GM19023 (cell line): ENCODE measurements around the gene ZCCHC7.

Experiments used
- ATAC-seq: cut with Tn5 transposase; IDR thresholded peaks from one replicate; pipeline ENCODE4 v1.9.1; 2021; ENCODE audit warnings: mild to moderate bottlenecking, moderate library complexity; ENCODE audit not compliant: unreplicated experiment

ZCCHC7 gene

DNA sequence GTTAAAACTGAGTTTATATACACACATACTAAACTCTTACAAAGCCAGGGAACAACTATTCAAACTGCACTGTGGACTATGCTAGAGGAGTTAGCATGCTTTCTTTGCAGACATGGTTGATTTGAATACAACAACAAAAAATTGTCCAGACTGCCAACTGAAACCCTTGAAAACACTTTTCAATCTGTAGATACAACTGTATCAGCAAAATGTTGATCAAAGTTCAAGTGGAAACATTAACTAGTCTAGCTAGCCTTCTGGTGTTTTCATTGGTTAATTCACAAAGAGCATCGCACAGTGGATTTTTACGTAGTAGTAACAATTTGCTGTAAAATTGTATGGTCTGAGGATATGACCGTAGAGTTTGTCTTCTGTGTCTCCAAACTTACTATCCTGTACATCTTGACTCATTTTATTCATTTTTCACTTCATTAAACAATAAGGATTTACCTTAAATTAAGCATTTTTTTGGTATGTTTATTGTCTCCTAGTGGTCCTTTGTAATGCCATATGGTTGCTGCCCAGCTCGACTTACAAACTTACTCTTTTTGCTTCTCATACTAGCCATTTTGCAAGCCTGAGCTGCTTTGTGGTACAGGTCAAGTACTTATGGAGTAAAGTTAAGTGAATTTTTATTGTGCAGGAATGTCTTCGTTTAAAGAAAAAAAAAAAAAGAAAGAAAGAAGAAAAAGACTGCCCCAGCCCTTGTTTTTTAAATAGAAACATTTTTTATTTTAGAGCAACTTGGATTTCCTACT, 123.4 kb downstream of the ZCCHC7 start:
- ATAC-seq = no peak

DNA sequence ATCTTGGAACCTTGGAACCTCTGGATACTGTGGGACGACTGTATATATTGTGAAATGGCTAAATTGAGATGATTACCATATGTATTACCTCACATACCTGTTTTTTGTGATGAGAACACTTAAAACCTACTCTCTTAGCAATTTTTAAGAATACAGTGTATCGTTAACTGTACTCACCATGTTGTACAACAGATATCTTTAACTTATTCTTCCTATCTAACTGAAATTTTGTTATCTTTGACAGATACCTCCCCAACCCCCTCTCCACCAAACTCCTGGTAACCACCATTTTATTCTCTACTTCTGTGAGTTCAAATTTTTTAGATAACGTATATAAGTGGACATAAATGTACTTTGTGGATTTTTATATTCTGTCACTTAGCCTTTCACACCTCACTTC, 126.5 kb downstream of the ZCCHC7 start:
- ATAC-seq = no peak

DNA sequence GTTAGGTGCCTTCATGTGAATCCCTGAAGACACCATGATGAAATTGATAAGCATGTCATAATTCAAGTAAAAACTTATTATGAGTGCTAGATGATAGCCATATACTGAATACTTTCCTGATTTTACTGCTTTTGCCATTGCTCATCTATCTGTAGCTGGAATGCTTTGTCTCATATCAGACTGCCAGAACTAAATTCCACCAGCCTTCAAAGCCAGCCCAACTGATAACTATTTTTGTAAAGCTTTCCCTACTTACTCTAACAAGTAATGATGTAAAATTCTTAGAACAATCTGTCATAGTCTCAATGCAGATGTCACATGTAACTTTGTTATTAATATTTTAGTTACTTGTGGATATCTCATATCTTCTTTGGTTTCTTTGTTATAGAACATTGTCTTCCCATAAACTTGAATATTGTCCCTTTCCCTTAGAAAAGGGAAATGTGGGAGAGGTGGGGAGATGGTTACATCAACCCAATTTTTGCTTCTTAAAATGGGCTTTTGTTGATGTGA, 128.3 kb downstream of the ZCCHC7 start:
- no peak for ATAC-seq

DNA sequence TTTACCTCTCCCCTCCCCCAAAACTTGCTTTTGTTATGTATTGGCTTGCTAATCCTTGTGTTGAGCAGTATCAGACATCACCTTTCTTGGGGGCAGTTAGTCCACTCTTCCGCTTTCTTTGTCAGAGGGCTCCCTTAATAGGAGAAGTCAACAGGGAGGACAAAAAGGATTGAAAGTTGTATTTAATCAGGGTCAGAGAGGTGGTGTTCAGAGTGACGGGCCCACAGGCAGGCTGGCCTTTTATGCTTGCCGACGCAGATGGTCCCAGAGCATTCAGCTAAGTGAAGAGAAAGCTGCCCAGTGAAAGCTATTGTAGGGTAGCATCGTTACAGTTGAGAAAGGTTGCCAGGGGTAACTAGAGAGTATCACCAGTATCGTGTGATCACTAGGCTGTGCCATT, 131.1 kb downstream of the ZCCHC7 start:
- ATAC-seq = no peak

DNA sequence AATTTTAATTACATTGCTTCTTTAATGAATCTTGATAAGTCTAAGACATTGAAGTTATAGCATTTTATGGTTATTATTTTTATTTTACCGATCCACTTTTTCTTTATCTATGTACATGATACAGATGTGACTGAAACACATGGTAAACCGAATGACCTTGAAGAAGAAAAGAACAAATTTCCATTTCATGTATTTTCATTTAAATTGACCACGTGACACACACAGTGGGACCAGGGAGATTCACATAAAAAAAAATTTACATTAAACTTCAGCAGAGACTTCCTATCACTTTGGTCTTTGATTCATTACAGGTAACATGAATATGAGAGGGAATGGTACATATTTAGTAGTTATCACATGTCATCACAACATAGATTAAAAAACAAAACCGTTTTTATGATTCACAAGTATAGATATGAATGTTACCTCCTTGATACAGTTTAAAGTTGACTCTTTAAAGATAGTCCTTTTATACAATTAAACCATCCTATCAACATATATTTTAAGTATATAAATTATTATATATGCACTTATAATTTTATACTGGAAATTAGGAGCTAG, 133.1 kb downstream of the ZCCHC7 start:
- no peak for ATAC-seq

DNA sequence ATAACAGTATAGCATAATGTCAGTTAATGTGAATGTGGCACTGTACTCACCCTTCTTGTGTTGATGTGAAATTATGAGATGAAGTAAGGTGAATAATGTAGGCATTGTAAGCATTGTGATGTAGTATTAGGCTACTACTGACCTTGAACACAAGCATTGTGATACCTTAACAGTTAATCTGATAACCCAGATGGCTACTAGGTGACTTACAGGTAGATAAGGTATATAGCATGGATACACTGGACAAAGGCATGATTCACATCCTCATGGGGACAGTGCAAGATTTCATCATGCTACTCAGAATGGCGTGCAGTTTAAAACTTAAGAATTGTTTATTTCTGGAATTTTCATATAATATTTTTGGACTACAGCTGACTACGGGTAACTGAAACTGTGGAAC, 134.8 kb downstream of the ZCCHC7 start:
- ATAC-seq = no peak

DNA sequence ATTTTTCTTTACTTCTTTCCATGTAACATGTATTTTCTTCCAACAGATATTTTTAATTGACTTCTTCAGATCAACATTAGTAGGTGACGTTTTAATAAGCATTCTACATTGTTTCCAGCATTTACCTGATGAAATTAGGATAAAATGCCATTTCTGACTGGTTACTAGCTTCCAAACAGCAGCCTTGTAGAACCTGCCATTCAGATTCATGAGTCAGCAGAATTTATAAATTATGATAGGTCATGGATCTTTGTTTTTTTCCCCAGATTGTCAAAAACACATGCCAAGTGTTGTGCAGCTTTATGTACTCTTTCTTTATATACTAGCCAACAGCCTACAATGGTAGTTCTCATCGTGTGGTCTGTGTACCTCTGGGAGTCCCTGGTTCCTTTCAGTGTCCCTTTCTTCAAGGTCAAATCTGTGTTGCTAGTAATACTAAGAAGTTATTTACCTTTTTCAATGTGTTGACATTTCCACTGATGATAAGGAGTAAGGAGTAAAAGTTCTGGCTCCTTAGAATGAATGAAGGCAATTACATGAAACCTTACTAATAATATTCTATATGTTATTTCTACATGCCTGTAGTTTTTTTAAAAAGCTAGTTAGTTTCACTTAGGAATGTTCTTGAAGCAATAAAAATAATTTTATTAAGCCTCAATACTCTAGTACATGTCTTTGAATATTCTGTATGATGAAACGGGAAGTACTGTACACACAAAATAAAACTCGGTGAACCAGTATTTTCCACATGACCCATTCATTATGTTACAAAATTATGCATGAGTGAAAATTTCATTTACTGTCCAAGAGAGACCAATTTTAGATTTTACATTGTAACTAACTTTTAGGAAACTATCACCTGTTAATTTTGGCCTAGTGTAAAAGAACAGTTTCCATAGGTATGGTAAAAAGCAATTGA, 135.8 kb downstream of the ZCCHC7 start:
- ATAC-seq = no peak

DNA sequence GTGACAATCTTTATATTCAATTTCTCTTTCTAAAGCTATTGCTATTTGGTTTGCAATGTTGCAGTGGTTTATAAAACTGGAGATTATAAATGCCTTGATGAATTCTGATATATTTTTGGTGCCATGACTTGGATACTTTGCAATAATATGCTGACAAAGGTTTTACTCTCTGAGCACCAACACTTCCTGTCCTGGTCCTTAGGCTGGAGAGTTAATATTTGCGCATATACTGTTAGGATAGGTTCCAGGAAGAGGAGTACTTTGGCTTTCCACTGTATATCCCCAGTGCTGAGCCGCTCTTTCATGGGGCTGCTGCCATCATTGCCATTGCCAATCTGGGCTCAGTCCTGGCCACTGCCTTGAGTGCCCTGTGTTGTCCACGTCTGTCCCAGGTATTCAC, 139.6 kb downstream of the ZCCHC7 start:
- no peak for ATAC-seq

DNA sequence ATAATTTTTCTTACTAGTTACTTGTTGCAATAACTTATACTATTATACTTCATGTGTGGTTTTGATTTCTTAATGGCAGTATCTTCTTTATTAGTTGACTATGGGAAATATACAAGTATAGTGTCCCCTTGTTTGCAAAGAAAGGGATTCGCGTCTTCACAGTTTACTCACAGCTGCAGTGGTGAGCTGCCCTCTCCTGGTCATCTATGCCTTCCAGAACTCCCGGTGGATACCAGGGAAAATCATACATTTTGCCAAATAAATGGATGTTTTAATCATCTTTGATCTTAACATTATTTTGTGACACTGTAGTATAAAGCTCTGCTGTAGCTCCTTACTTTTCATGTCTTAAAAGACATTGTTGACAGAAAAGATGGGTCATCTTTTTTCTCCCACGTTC, 142.0 kb downstream of the ZCCHC7 start:
- no peak for ATAC-seq

DNA sequence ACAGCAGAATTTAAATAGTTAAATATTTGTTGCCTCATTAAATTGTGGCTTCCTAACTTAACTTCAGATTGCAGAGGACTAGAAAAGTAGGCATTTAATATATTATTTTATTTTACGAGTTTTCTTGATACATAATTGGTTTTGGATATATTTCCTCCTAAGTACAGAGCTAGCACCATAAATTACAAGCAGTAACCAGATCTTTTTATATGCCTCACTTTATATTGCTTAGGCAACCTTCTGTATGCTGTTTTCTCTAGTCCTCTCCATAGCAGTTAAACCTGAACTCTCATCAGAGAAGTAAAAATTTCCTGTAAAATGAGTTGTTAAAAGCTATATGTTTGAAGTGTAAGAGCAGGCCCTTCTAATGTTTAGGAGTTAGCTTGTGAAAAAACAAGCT, 144.2 kb downstream of the ZCCHC7 start:
- ATAC-seq = no peak

DNA sequence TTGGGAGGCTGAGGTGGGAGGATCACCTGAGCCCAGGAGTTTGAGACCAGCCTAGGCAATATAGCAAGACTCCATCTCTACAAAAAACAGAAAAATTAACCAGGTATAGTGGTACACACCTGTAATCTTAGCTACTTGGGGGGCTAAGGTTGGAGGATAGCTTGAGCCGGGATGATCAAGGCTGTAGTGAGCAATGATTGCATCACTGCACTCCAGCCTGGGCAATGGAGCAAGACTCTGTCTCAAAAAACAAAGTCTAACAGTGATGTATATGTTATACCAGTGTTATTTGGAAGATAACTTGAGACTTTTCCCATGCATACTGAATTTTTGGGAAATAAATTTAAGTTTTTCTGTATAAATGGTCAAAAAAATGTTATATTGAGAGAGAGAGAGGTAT, 146.3 kb downstream of the ZCCHC7 start:
- ATAC-seq = no peak

DNA sequence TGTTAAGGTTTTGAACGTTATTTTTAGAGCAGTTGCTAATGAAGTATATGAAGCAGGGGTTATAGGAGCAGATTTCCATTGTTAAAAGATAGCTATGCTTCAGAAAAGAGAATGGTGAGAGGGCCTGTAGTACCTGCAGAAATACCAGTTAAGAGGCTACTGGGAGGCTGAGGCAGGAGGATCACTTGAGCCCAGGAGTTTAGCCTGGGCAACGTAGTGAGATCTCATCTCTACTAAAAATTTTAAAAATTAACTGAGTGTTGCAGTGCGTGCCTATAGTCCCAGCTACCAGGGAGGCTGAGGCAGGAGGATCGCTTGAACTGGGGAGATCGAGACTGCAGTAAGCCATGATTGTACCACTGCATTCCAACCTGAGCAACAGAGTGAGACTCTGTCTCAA, 148.8 kb downstream of the ZCCHC7 start:
- ATAC-seq = no peak

DNA sequence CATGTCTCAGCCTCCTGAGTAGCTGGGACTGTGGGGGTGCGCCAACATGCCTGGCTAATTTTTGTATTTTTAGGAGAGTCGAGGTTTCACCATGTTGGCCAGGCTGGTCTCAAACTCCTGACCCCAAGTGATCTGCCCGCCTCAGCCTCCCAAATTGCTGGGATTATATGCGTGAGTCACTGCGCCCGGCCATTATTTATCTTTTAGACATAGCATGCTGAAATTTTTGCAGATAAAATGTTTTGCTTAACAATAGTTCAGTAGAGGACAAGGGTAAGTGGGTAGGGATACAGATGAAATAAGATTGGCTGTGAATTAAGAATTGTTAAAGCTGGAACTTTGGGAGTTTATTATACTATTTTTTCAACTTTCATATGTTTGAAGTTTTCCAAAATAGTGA, 151.3 kb downstream of the ZCCHC7 start:
- ATAC-seq = no peak

DNA sequence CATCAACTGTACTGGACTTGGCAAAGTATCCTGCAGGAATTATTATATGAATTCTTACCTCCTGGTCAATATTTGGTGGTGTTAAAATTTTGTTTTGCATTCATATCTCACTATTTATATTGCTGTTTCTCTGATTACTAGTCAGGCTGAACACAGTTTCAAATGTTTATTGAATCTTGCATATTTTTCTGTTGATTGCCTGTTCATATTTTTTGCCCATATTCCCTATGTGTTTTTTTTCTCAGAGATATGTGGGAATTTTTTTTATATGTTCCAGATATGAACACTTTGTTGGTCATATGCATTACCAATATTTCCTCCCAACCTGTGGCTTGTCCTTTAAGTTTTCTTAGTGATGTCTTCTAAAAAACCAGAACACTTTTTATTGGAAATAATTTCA, 153.2 kb downstream of the ZCCHC7 start:
- ATAC-seq = no peak

DNA sequence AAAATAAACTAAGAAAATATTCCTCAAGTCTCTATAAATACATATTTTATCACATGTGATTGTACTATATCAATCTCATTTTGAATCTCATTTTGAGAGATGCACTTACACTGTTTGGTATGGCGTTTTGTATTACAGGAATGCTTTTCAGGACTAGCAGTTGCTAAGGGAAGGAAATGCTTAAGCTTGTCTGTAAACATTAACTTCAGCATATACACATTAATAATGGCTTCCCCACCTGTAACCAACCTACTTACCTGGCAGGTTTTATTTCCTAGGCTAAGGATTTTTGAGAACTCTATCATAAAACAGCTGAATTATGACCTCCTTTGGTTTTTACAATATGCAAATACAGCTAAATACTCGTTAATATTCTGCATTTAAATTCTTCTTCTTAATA, 161.2 kb downstream of the ZCCHC7 start:
- ATAC-seq = no peak

DNA sequence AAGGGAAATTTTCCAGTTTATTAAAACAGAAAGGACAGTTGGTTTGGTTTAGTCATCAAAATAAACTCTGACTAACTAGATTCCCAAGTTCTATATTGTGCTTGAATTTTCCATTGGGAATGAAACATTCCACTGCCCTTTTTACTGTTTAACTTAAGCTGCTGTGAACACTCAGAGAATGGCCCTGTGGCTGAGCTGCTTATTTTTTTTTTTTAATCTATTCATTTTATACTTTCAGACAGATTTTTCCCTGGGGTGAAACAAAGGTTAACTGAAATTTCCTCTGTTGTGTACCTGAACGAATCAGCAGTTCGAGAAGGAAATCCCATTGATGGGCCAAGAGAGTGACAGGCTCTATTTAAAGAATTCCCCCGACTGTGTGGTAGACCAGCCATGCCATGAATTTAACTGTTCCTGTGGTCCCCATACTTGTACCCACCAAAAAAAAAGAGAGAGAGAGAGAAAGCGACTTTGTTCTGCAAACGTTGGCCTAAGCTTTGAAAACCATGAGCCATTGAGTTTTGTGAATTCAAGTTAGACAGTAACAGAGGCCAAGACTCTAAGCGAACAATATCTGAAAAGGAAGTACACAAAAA, 163.5 kb downstream of the ZCCHC7 start:
- ATAC-seq = no peak

DNA sequence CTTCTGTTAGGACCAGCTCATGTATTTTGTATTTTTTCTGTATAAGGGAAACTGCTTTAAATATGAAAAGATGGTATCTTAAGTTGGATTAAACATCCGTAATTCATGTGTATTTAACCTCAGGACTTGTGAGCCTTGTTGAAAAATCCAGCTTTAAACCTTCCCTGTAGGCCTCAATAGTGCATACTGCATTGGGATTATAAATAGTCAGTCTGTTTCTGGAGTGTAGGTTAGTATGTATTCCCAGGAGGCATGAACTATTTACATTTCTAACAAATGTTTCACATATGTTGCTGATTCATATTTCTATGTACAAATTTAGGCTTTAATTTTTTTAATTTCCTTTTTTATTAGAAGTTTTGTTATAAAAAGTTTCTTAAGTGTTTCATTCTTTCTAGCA, 164.3 kb downstream of the ZCCHC7 start:
- ATAC-seq = no peak

DNA sequence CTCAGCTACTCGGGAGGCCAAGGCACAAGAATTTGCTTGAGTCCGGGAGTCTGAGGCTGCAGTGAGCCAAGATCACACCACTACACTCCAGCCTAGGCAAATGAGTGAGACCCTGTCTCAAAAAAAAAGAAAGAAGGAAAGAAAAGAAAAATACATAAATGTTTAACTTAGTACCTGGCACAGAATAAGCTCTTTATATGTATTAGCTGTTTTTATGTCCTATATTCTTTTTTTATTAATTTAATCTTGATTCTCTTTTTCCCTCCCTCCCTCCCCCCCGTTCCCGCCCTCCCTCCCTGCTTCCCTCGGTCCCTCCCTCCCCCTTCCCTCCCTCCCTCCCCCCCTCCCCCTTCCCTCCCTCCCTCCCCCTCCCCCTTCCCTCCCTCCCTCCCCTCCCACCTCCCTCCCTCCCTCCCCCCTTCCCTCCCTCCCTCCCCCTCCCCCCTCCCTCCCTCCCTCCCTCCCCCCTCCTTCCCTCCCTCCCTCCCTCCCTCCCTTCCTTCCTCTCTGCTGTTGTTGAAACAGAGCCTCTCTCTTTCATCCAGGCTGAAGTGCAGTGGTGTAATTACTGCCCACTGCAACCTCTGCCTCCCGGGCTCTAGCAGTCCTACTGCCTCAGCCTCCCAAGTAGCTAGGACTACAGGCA, 166.3 kb downstream of the ZCCHC7 start:
- ATAC-seq = no peak

DNA sequence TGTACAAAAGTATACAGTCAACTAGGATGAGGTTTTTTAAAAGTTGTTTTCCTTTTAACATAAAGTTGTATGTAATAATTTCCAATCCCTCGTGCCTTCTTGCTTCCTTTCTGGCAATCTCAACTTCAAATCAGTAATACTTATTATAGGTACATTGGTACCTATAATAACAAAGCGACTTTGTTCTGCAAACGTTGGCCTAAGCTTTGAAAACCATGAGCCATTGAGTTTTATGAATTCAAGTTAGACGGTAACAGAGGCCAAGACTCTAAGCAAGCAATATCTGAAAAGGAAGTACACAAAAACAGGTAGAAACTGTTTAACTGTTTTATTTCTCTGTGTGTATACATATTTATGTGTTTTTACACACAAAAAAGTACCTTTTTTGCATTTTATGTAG, 166.9 kb downstream of the ZCCHC7 start:
- ATAC-seq = no peak

DNA sequence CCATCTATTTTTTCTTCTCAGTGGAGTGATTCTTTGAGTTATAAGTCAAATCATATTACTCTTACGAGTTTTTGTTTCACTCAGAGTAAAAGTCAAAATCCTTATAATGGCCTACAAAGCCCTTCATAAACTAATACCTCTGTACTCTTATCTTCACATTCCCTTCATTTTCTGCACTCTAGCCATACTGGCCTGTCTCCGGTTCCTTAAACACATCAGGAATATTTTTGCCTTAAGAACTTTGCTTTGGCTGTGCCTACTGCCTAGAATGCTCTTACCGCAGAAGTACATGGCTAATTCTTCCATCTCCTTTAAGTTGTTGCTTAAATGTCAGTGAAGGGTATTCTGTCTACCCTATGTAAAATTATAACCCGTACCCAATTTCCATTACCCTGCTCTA, 169.3 kb downstream of the ZCCHC7 start:
- no peak for ATAC-seq
